Hepatocyte (in vitro differentiated cells): ENCODE data around the gene HEPHL1. TPM values are rescaled to one million over a fixed set of nuclear protein-coding genes. Genes with fewer than 3 reads are reported as not detected.
A peak's percentile ranks its signal among the peaks of the same experiment; 100 is the strongest.

Experiments
- DNase-seq: peaks from one replicate; pipeline ENCODE4 v3.0.0-alpha.2; 2016; ENCODE audit warnings: low spot score
- H2AFZ ChIP-seq: fragments of 200-600 bp; sonication (generic); 2 replicates; pipeline ENCODE4 v1.6.0; 2016; ENCODE audit warnings: antibody characterized with exemption, mild to moderate bottlenecking
- H3K27ac ChIP-seq: fragments of 200-600 bp; sonication (generic); 2 replicates; pipeline ENCODE4 v1.5.1; 2016; ENCODE audit warnings: mild to moderate bottlenecking
- H3K27me3 ChIP-seq: fragments of 200-600 bp; sonication (generic); 2 replicates; pipeline ENCODE4 v1.6.1; 2016
- H3K36me3 ChIP-seq: fragments of 200-600 bp; sonication (generic); replicated peaks from 2 replicates; pipeline ENCODE4 v1.5.1; 2016; ENCODE audit warnings: low read depth; ENCODE audit not compliant: insufficient read depth
- H3K4me1 ChIP-seq: fragments of 200-600 bp; sonication (generic); 2 replicates; pipeline ENCODE4 v1.5.1; 2016; ENCODE audit warnings: mild to moderate bottlenecking, moderate library complexity; ENCODE audit not compliant: insufficient read depth
- H3K4me2 ChIP-seq: fragments of 200-600 bp; sonication (generic); 2 replicates; pipeline ENCODE4 v1.6.0; 2016
- H3K4me3 ChIP-seq: fragments of 200-600 bp; sonication (generic); 2 replicates; pipeline ENCODE4 v1.5.1; 2016; ENCODE audit warnings: mild to moderate bottlenecking
- H3K79me2 ChIP-seq: fragments of 200-600 bp; sonication (generic); 2 replicates; pipeline ENCODE4 v1.6.0; 2017; ENCODE audit warnings: mild to moderate bottlenecking
- H3K9me2 ChIP-seq: fragments of 200-600 bp; sonication (generic); replicated peaks from 2 replicates; pipeline ENCODE4 v1.6.0; 2017; ENCODE audit warnings: mild to moderate bottlenecking; ENCODE audit not compliant: insufficient read depth
- H3K9me3 ChIP-seq: fragments of 200-600 bp; sonication (generic); 2 replicates; pipeline ENCODE4 v1.5.1; 2016; ENCODE audit warnings: low read depth, mild to moderate bottlenecking
- H4K20me1 ChIP-seq: fragments of 200-600 bp; sonication (generic); 2 replicates; pipeline ENCODE4 v1.6.0; 2016; ENCODE audit warnings: mild to moderate bottlenecking; ENCODE audit not compliant: insufficient read depth, poor library complexity, severe bottlenecking
- CTCF ChIP-seq: fragments of 200-600 bp; sonication (generic); IDR thresholded peaks from 2 replicates; pipeline ENCODE4 v1.5.1; 2016; ENCODE audit warnings: antibody characterized with exemption, mild to moderate bottlenecking; ENCODE audit not compliant: poor library complexity
- EZH2 ChIP-seq: fragments of 200-600 bp; sonication (generic); IDR thresholded peaks from 2 replicates; pipeline ENCODE4 v1.6.1; 2016; ENCODE audit warnings: antibody characterized with exemption, mild to moderate bottlenecking, borderline replicate concordance
- EZH2phosphoT487 ChIP-seq: fragments of 200-600 bp; sonication (generic); IDR thresholded peaks from one replicate; pipeline ENCODE4 v1.6.1; 2018; ENCODE audit warnings: antibody characterized with exemption, mild to moderate bottlenecking, low read depth, moderate library complexity; ENCODE audit not compliant: unreplicated experiment, severe bottlenecking
- WGBS: methylation state at CpG from one replicate; pipeline ENCODE4 v1.1.6; 2016; ENCODE audit warnings: low lambda C conversion rate; ENCODE audit errors: missing lambda C conversion rate; 5-methylcytosine and 5-hydroxymethylcytosine counted together
- polyA plus RNA-seq: library from polyadenylated mRNA; unstranded; fragments of >200 nt; fragmentation: Nextera tagmentation; extraction: Ambion mirVana; gene quantifications from 2 replicates; pipeline ENCODE4 v1.2.1, GENCODE V29; 2016
- total RNA-seq: library from RNA; depleted of rRNA; stranded (reverse); fragments of >200 nt; gene quantifications from 2 replicates; pipeline ENCODE4 v1.2.3, GENCODE V29; 2014

The HEPHL1 gene
- total and polyA plus RNA-seq, 2 experiments from 2014 or later, result 0.07 to 0.17 TPM

- peak; percentile 39 for DNase-seq
- H3K79me2 ChIP-seq, result no peaks in the 10 kb centered on the region
- H3K27ac ChIP-seq, result peak overlapping the region; percentile 54
- H3K27me3 ChIP-seq, result no peaks in the 10 kb centered on the region
- H3K36me3 ChIP-seq, result no peaks in the 10 kb centered on the region
- no peaks in the 10 kb centered on the region for H3K9me2 ChIP-seq
- no peak overlapping the region for H2AFZ ChIP-seq
- no peaks in the 10 kb centered on the region for H4K20me1 ChIP-seq
- TF ChIP-seq EZH2 (no peak), EZH2phosphoT487 (no peak), CTCF (no peak)
- H3K4me2 ChIP-seq, result no peak overlapping the region
- no peaks in the 10 kb centered on the region for H3K4me1 ChIP-seq
- no peaks in the 10 kb centered on the region for H3K9me3 ChIP-seq
- no peak overlapping the region for H3K4me3 ChIP-seq
These were observed 39.2 kb downstream of the HEPHL1 start for GRCh38 chr11:94060401-94060800.

- Histone ChIP-seq H4K20me1 (no peaks in the 10 kb centered on the region), H3K4me2 (no peak overlapping the region), H3K4me3 (no peak overlapping the region), H3K4me1 (no peaks in the 10 kb centered on the region), H3K27me3 (no peaks in the 10 kb centered on the region), H3K27ac (no peak overlapping the region), H3K9me2 (no peaks in the 10 kb centered on the region), H2AFZ (no peak overlapping the region), H3K9me3 (no peaks in the 10 kb centered on the region), H3K79me2 (no peaks in the 10 kb centered on the region), H3K36me3 (no peaks in the 10 kb centered on the region)
- WGBS, result 79% methylated on average over 2 of the region's 2 CpGs
- no peak for TF ChIP-seq EZH2phosphoT487
- no peak for DNase-seq
These were observed 41.2 kb downstream of the HEPHL1 start for GRCh38 chr11:94062360-94062759.

- 55% methylated on average over 3 of the region's 3 CpGs for WGBS
These were observed 45.8 kb downstream of the HEPHL1 start for GRCh38 chr11:94066901-94067429.

GRCh38 chr11:94068764-94069163, 47.6 kb downstream of the HEPHL1 start:
- Histone ChIP-seq H3K9me2 (no peaks in the 10 kb centered on the region), H3K27me3 (no peaks in the 10 kb centered on the region), H4K20me1 (no peaks in the 10 kb centered on the region), H3K79me2 (no peaks in the 10 kb centered on the region), H3K4me2 (no peak overlapping the region), H3K4me3 (no peak overlapping the region), H3K9me3 (no peaks in the 10 kb centered on the region), H3K36me3 (no peaks in the 10 kb centered on the region), H3K27ac (no peak overlapping the region), H2AFZ (no peak overlapping the region), H3K4me1 (no peaks in the 10 kb centered on the region)
- no peak for TF ChIP-seq EZH2
- no peak for TF ChIP-seq EZH2phosphoT487
- TF ChIP-seq CTCF, result no peak
- 47% methylated on average over 2 of the region's 2 CpGs for WGBS
- no peak for DNase-seq

More at GRCh38 chr11:94066901-94067429, 45.8 kb downstream of the HEPHL1 start:
- Histone ChIP-seq H2AFZ (no peak overlapping the region), H3K27me3 (no peaks in the 10 kb centered on the region), H3K4me1 (no peaks in the 10 kb centered on the region), H3K9me3 (no peaks in the 10 kb centered on the region), H3K79me2 (no peaks in the 10 kb centered on the region), H3K4me3 (no peak overlapping the region), H3K36me3 (no peaks in the 10 kb centered on the region), H3K27ac (no peak overlapping the region), H3K4me2 (no peak overlapping the region), H3K9me2 (no peaks in the 10 kb centered on the region), H4K20me1 (no peaks in the 10 kb centered on the region)
- TF ChIP-seq EZH2phosphoT487, result no peak
- no peak for TF ChIP-seq EZH2
- TF ChIP-seq CTCF, result no peak
- DNase-seq, result no peak
